ENCODE data around the gene STARD4. TPM values are rescaled to one million over a fixed set of nuclear protein-coding genes. Genes with fewer than 3 reads are reported as not detected.
A peak's percentile ranks its signal among the peaks of the same experiment; 100 is the strongest.

Gene STARD4
- total and polyA plus RNA-seq, 2 experiments from 2014 or later = 39.9 to 126 TPM

GRCh38 chr5:111453295-111453694, 59.0 kb downstream of the STARD4 start:
- Histone ChIP-seq H3K27me3 (no peaks in the 10 kb centered on the region), H2AFZ (no peak overlapping the region), H4K20me1 (ENCODE audit: insufficient read depth, poor library complexity, severe bottlenecking) (no peaks in the 10 kb centered on the region), H3K9me3 (ENCODE audit: low read depth) (no peaks in the 10 kb centered on the region), H3K4me3 (no peak overlapping the region), H3K36me3 (replicated peaks; ENCODE audit: insufficient read depth, low read depth) (no peaks in the 10 kb centered on the region), H3K4me2 (peak overlapping the region; percentile 38), H3K27ac (peak overlapping the region; percentile 13), H3K79me2 (no peaks in the 10 kb centered on the region), H3K9me2 (replicated peaks; ENCODE audit: insufficient read depth) (no peaks in the 10 kb centered on the region), H3K4me1 (ENCODE audit: insufficient read depth) (no peaks in the 10 kb centered on the region)
- DNase-seq (ENCODE audit: low spot score) = no peak
- 73% methylated on average over 1 of the region's 1 CpG for WGBS (ENCODE audit: low lambda C conversion rate, missing lambda C conversion rate)
- TF ChIP-seq EZH2phosphoT487 (IDR thresholded peaks at IDR 0.05; ENCODE audit: low read depth, severe bottlenecking, unreplicated experiment) (no peak), EZH2 (IDR thresholded peaks at IDR 0.05; ENCODE audit: borderline replicate concordance) (no peak), CTCF (IDR thresholded peaks at IDR 0.05; ENCODE audit: poor library complexity) (no peak)

GRCh38 chr5:111447822-111448221, 64.5 kb downstream of the STARD4 start:
- Histone ChIP-seq H3K4me3 (no peak overlapping the region), H3K27ac (no peak overlapping the region), H3K9me2 (replicated peaks; ENCODE audit: insufficient read depth) (no peaks in the 10 kb centered on the region), H3K36me3 (replicated peaks; ENCODE audit: insufficient read depth, low read depth) (no peaks in the 10 kb centered on the region), H3K27me3 (no peaks in the 10 kb centered on the region), H3K9me3 (ENCODE audit: low read depth) (no peaks in the 10 kb centered on the region), H3K4me1 (ENCODE audit: insufficient read depth) (no peaks in the 10 kb centered on the region), H2AFZ (no peak overlapping the region), H3K79me2 (no peaks in the 10 kb centered on the region), H3K4me2 (no peak overlapping the region), H4K20me1 (ENCODE audit: insufficient read depth, poor library complexity, severe bottlenecking) (no peaks in the 10 kb centered on the region)
- TF ChIP-seq EZH2 (IDR thresholded peaks at IDR 0.05; ENCODE audit: borderline replicate concordance) = no peak
- TF ChIP-seq EZH2phosphoT487 (IDR thresholded peaks at IDR 0.05; ENCODE audit: low read depth, severe bottlenecking, unreplicated experiment) = no peak
- TF ChIP-seq CTCF (IDR thresholded peaks at IDR 0.05; ENCODE audit: poor library complexity) = no peak
- no peak for DNase-seq (ENCODE audit: low spot score)
- WGBS (ENCODE audit: low lambda C conversion rate, missing lambda C conversion rate) = 36% methylated on average over 2 of the region's 2 CpGs

- TF ChIP-seq EZH2 (IDR thresholded peaks at IDR 0.05; ENCODE audit: borderline replicate concordance) = no peak
- no peak for TF ChIP-seq CTCF (IDR thresholded peaks at IDR 0.05; ENCODE audit: poor library complexity)
- TF ChIP-seq EZH2phosphoT487 (IDR thresholded peaks at IDR 0.05; ENCODE audit: low read depth, severe bottlenecking, unreplicated experiment) = no peak
- H4K20me1 ChIP-seq (ENCODE audit: insufficient read depth, poor library complexity, severe bottlenecking) = no peaks in the 10 kb centered on the region
These were observed 65.2 kb downstream of the STARD4 start for GRCh38 chr5:111447099-111447498.

More at GRCh38 chr5:111447099-111447498, 65.2 kb downstream of the STARD4 start:
- Histone ChIP-seq H3K4me3 (no peak overlapping the region), H3K36me3 (replicated peaks; ENCODE audit: insufficient read depth, low read depth) (no peaks in the 10 kb centered on the region), H3K4me2 (no peak overlapping the region), H3K9me2 (replicated peaks; ENCODE audit: insufficient read depth) (no peaks in the 10 kb centered on the region), H3K27me3 (no peaks in the 10 kb centered on the region), H3K27ac (no peak overlapping the region), H3K4me1 (ENCODE audit: insufficient read depth) (no peaks in the 10 kb centered on the region), H2AFZ (no peak overlapping the region), H3K79me2 (no peaks in the 10 kb centered on the region), H3K9me3 (ENCODE audit: low read depth) (no peaks in the 10 kb centered on the region)
- WGBS (ENCODE audit: low lambda C conversion rate, missing lambda C conversion rate) = 76% methylated on average over 1 of the region's 1 CpG
- no peak for DNase-seq (ENCODE audit: low spot score)

Other genes with a start within 250 kb of the STARD4 start
- gene NREP, start 244.7 kb upstream of the STARD4 start, total RNA-seq = 263 and 294 TPM in 2 replicates
- gene NREP, start 244.7 kb upstream of the STARD4 start, polyA plus RNA-seq = 148 and 177 TPM in 2 replicates

Data from hepatocyte (in vitro differentiated cells).